GM12878 (cell line): ENCODE measurements around the gene CARD19. TPM values are rescaled to one million over a fixed set of nuclear protein-coding genes. Genes with fewer than 3 reads are reported as not detected.

Source experiments
- ATAC-seq: fragments of 200-7000 bp; cut with Tn5 transposase; 3 replicates; pipeline ENCODE4 v1.9.1; 2020; ENCODE audit warnings: mild to moderate bottlenecking, moderate library complexity
- BruUV-seq: library from RNA; stranded (reverse); fragments of 400-500 nt; replicated peaks from 2 replicates; lab custom pipeline; 2021; lab: Mats Ljungman, UMichigan
- CTCF ChIA-PET: fragments of 300-600 bp; sonication (Branson Sonifier 250); formaldehyde crosslinking; extraction: SDS; loops from one replicate; lab custom pipeline; 2021; ENCODE audit warnings: inconsistent platforms; lab: Yijun Ruan, JAX
- POLR2A ChIA-PET: fragments of 350-600 bp; formaldehyde crosslinking; extraction: SDS; loops from one replicate; lab custom pipeline; 2021; ENCODE audit warnings: inconsistent platforms; lab: Charles Lee
- RAD21 ChIA-PET: fragments of 300-600 bp; sonication (Branson Sonifier 250); formaldehyde crosslinking; loops from one replicate; lab custom pipeline; 2023; ENCODE audit warnings: antibody characterized with exemption; ENCODE audit not compliant: unreplicated experiment; lab: Charles Lee
- SMC1A ChIA-PET: fragments of 300-600 bp; sonication (Branson Sonifier 250); formaldehyde crosslinking; loops from one replicate; lab custom pipeline; 2023; ENCODE audit not compliant: unreplicated experiment, uncharacterized antibody; lab: Charles Lee
- DNase-seq: peaks from one replicate; pipeline ENCODE4 v3.0.0-alpha.2; 2011; ENCODE audit warnings: low read depth, low spot score
- FAIRE-seq: peaks from 3 replicates; lab custom pipeline; 2011; peaks lifted over from hg19 to GRCh38; lab: Jason Lieb, UNC
- H2AFZ ChIP-seq: 2 replicates; pipeline ENCODE4 v1.6.0; 2011; ENCODE audit warnings: low read depth, low read length, control low read depth; ENCODE audit not compliant: control insufficient read depth
- H3K27ac ChIP-seq: 2 replicates; pipeline ENCODE4 v1.5.1; 2011; ENCODE audit warnings: control low read depth; ENCODE audit not compliant: control insufficient read depth, insufficient read depth
- H3K27me3 ChIP-seq, 2 experiments: replicated peaks in 1 of 2; 2 replicates each; pipeline versions ENCODE4 v1.6.0 to v1.6.1; 2011; ENCODE audit warnings: low read length in 1 of 2; ENCODE audit not compliant: control insufficient read depth in 2 of 2, insufficient read depth in 2 of 2
- H3K36me3 ChIP-seq, 2 experiments: 2 replicates each; pipeline ENCODE4 v1.5.1; 2011; ENCODE audit warnings: low read length in 1 of 2; ENCODE audit not compliant: control insufficient read depth in 2 of 2, insufficient read depth in 2 of 2
- H3K4me1 ChIP-seq: 2 replicates; pipeline ENCODE4 v1.6.1; 2011; ENCODE audit warnings: mild to moderate bottlenecking, low read length, moderate library complexity, mixed read lengths; ENCODE audit not compliant: control insufficient read depth, insufficient read depth
- H3K4me2 ChIP-seq: 2 replicates; pipeline ENCODE4 v1.6.0; 2011; ENCODE audit warnings: control low read depth; ENCODE audit not compliant: control insufficient read depth, insufficient read depth
- H3K4me3 ChIP-seq: fragments of 200-600 bp; sonication (generic); 2 replicates; pipeline ENCODE4 v1.5.1; 2016
- H3K79me2 ChIP-seq: 2 replicates; pipeline ENCODE4 v1.6.0; 2011; ENCODE audit warnings: low read length; ENCODE audit not compliant: control insufficient read depth, insufficient read depth
- H3K9ac ChIP-seq: 2 replicates; pipeline ENCODE4 v1.8.0; 2011; ENCODE audit warnings: low read length, control low read depth, mixed read lengths; ENCODE audit not compliant: control insufficient read depth, insufficient read depth
- H3K9me3 ChIP-seq: replicated peaks from 3 replicates; pipeline ENCODE4 v1.5.1; 2011; ENCODE audit warnings: mild to moderate bottlenecking, low read length; ENCODE audit not compliant: control insufficient read depth, insufficient read depth
- H4K20me1 ChIP-seq: 2 replicates; pipeline ENCODE4 v1.6.0; 2011; ENCODE audit not compliant: control insufficient read depth, insufficient read depth
- ATF2 ChIP-seq: IDR thresholded peaks from 2 replicates; pipeline ENCODE4 v1.6.1; 2012; ENCODE audit warnings: low read length, inconsistent platforms
- CEBPB ChIP-seq, 2 experiments: fragments of 150-350 bp in 1 of 2; IDR thresholded peaks; 2 replicates each; pipeline ENCODE4 v1.6.1; 2012 to 2014; ENCODE audit warnings: low read depth in 2 of 2, low read length in 2 of 2, borderline replicate concordance in 1 of 2, inconsistent platforms in 1 of 2
- MEF2B ChIP-seq: fragments of 450-650 bp; IDR thresholded peaks from 2 replicates; pipeline ENCODE4 v1.6.1; 2018; ENCODE audit warnings: mild to moderate bottlenecking, moderate library complexity; ENCODE audit not compliant: partially characterized antibody, poor library complexity, severe bottlenecking
- MLLT1 ChIP-seq: fragments of 450-650 bp; IDR thresholded peaks from 2 replicates; pipeline ENCODE4 v1.6.1; 2016; ENCODE audit warnings: mild to moderate bottlenecking
- WGBS: methylation state at CpG from one replicate; pipeline ENCODE4 v1.1.6; 2016; ENCODE audit warnings: low lambda C conversion rate; ENCODE audit not compliant: insufficient replicate concordance, insufficient coverage; ENCODE audit errors: missing lambda C conversion rate; 5-methylcytosine and 5-hydroxymethylcytosine counted together
- in situ Hi-C: fragments of 300-500 bp; cut with MboI; formaldehyde crosslinking; loops from 9 replicates; pipeline ENCODE4 v1.14.3; 2018; ENCODE audit warnings: mixed read lengths
- intact Hi-C: fragments of 100-400 bp; cut with micrococcal nuclease; formaldehyde crosslinking; loops from one replicate; pipeline ENCODE4 v1.14.2; 2022; ENCODE audit not compliant: unreplicated experiment
- polyA plus RNA-seq, 11 experiments: library from polyadenylated mRNA; depleted of rRNA in 4 of 11; unstranded in 6 of 11; stranded (reverse) in 5 of 11; fragments of >200 nt; fragmentation: Nextera tagmentation in 4 of 11; fragmentation: Illumina TruSeq in 1 of 11; extraction: Ambion mirVana in 4 of 11; extraction: Trizol in 1 of 11; gene quantifications; 1 replicate in 1 of 11; 2 replicates in 10 of 11; pipeline versions ENCODE4 v1.2.1 to v1.2.3, GENCODE V29; 2011 to 2016; ENCODE audit warnings: inconsistent platforms in 2 of 11, missing spikeins in 2 of 11, low read depth in 1 of 11
- total RNA-seq, 4 experiments: library from RNA; depleted of rRNA in 3 of 4; stranded (reverse); fragments of >200 nt in 3 of 4; fragmentation: Illumina TruSeq in 1 of 4; extraction: Trizol in 1 of 4; gene quantifications; 2 replicates each; pipeline versions ENCODE4 v1.2.1 to v1.2.3, GENCODE V29; 2013 to 2021

Gene CARD19
- total and polyA plus RNA-seq, 10 of the 15 experiments (the other 5 are each of a cell fraction or from before 2014, with no cell fraction given): 0.61 to 41.6 (median 19.9) TPM

- intact Hi-C loops: no loop called here
- SMC1A ChIA-PET: no interaction called here
These were observed 41.3 kb downstream of the CARD19 start for GRCh38 chr9:93137362-93137761.

More at GRCh38 chr9:93137362-93137761, 41.3 kb downstream of the CARD19 start:
- Histone ChIP-seq H2AFZ (no peak overlapping the region), H3K9ac (no peak overlapping the region), H4K20me1 (no peaks in the 10 kb centered on the region)
- no peak for DNase-seq
- TF ChIP-seq MEF2B (peak; percentile 48), ATF2 (no peak), MLLT1 (no peak), CEBPB (IDR thresholded peaks at IDR 0.05; ENCODE audit: borderline replicate concordance in 1 of 2, low read depth in 2 of 2, low read length in 2 of 2) (no peak)
- TF ChIP-seq, all 136 proteins: peak for 1
- ChIA-PET RAD21 (interaction anchor here (1.3 kb wide), 1 partner anchor 40 kb away, joined by 3 read pairs; no protein-coding TSS in a partner anchor), POLR2A (no interaction called here), CTCF (interaction anchor here (1.1 to 1.5 kb wide), 2 partner anchors 17 to 134 kb away, joined by 3 read pairs; no protein-coding TSS in a partner anchor)
- 64% methylated on average over 11 of the region's 11 CpGs for WGBS
- ATAC-seq (no peak), FAIRE-seq (no peak)
- Histone ChIP-seq H3K9me3 (no peaks in the 10 kb centered on the region), H3K27ac (no peak overlapping the region), H3K4me1 (peaks cover 18% of the 10 kb centered on the region), H3K79me2 (peaks cover 7% of the 10 kb centered on the region), H3K36me3 (no peaks in the 10 kb centered on the region), H3K4me2 (no peak overlapping the region), H3K27me3 (no peaks in the 10 kb centered on the region; a peak in 1 of 4 replicates), H3K4me3 (no peak overlapping the region)
- in situ Hi-C loops: no loop called here
- no TSS peak for BruUV-seq
